Breast epithelium (tissue), 4 donors: ENCODE data around the gene CFD. TPM values are rescaled to one million over a fixed set of nuclear protein-coding genes. Genes with fewer than 3 reads are reported as not detected.

Source experiments
- DNase-seq, 2 donors: peaks; one replicate each; pipeline ENCODE4 v3.0.0-alpha.2; 2019; ENCODE audit warnings: low spot score in 2 of 2
- H3K27ac ChIP-seq, 2 donors: fragments of 200-600 bp; sonication (generic) in 1 of 2; one replicate each; pipeline ENCODE4 v1.5.1; 2016 to 2019; ENCODE audit warnings: mild to moderate bottlenecking in 1 of 2
- H3K27me3 ChIP-seq, 2 donors: fragments of 200-600 bp; sonication (generic) in 1 of 2; one replicate each; pipeline versions ENCODE4 v1.5.1 to v1.6.0; 2017 to 2019; ENCODE audit warnings: control low read depth in 1 of 2, mild to moderate bottlenecking in 1 of 2
- H3K36me3 ChIP-seq: fragments of 200-600 bp; one replicate; pipeline ENCODE4 v1.5.1; 2019
- H3K4me1 ChIP-seq, 2 donors: fragments of 200-600 bp; sonication (generic); one replicate each; pipeline ENCODE4 v1.5.1; 2016 to 2019; ENCODE audit warnings: control low read depth in 1 of 2
- H3K4me3 ChIP-seq, 3 donors: fragments of 200-600 bp; sonication (generic); 1 replicate in 2 of 3; 2 replicates in 1 of 3; pipeline ENCODE4 v1.5.1; 2016 to 2019; ENCODE audit warnings: mild to moderate bottlenecking in 3 of 3, moderate library complexity in 2 of 3
- H3K9me3 ChIP-seq, 2 donors: fragments of 200-600 bp; sonication (generic) in 1 of 2; one replicate each; pipeline ENCODE4 v1.5.1; 2016 to 2019; ENCODE audit warnings: control low read depth in 1 of 2
- POLR2A ChIP-seq: fragments of 450-650 bp; IDR thresholded peaks from one replicate; pipeline ENCODE4 v1.6.1; 2016; ENCODE audit warnings: antibody characterized with exemption, mild to moderate bottlenecking, moderate library complexity
- POLR2AphosphoS5 ChIP-seq, 3 donors: sonication (generic); formaldehyde crosslinking; IDR thresholded peaks; one replicate each; pipeline ENCODE4 v1.6.1; 2017; ENCODE audit warnings: antibody characterized with exemption in 3 of 3
- intact Hi-C: fragments of 100-400 bp; cut with DNase I; formaldehyde crosslinking; loops from one replicate; pipeline ENCODE4 v1.15.1; 2023; ENCODE audit warnings: low total_unique reads
- total RNA-seq, 3 donors: library from RNA; depleted of rRNA; stranded (reverse); fragments of >200 nt; gene quantifications; one replicate each; pipeline ENCODE4 v1.1.0, GENCODE V29; 2016
- TF ChIP-seq, protein P1 (sequence below), 3 donors: fragments of 450-650 bp; IDR thresholded peaks; one replicate each; pipeline ENCODE4 v1.5.1; 2016 to 2017; ENCODE audit warnings: antibody characterized with exemption in 3 of 3, mild to moderate bottlenecking in 3 of 3, moderate library complexity in 3 of 3

CFD gene
- total RNA-seq, 3 donors from 2014 or later = 345 to 6,770 (median 797) TPM

DNA sequence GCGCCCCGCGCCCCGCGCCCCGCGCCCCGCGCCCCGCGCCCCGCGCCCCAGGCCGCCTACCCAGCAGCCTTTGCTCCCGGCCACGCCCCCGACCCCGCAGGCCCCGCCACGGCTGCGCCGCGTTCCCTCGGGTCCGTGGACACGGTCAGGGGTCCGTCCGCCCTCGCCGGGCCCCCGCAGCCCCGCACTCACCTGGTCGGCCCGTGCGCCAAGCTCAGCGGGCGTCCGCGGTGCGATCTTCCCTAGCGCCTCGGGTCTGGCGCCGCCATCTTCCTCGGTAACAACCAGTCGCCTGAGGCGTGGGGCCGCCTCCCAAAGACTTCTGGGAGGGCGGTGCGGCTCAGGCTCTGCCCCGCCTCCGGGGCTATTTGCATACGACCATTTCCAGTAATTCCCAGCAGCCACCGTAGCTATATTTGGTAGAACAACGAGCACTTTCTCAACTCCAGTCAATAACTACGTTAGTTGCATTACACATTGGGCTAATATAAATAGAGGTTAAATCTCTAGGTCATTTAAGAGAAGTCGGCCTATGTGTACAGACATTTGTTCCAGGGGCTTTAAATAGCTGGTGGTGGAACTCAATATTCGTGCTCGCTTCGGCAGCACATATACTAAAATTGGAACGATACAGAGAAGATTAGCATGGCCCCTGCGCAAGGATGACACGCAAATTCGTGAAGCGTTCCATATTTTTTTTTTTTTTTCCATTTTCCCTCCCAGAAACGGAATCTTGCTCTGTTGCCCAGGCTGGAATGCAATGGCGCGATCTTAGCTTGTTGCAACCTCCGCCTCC is 33.6 kb downstream of the CFD start, which contains the start of the genes MED16 and RNU6-9:
Gene MED16, minus strand, starts transcription at position 294 of the 796 bp plus-strand sequence. CDS start 2,056 bp downstream, outside the sequence.
Gene RNU6-9, plus strand, starts transcription at position 591 of the 796 bp plus-strand sequence.
- Histone ChIP-seq H3K27me3 (no peaks in the 10 kb centered on the region), H3K36me3 (no peaks in the 10 kb centered on the region), H3K4me1 (no peaks in the 10 kb centered on the region), H3K27ac (peak within 1 kb of the TSS; percentile 96), H3K9me3 (no peaks in the 10 kb centered on the region), H3K4me3 (peak within 1 kb of the TSS; percentile 74 to 93 (median 89))
- TF ChIP-seq POLR2A (peak; percentile 30), POLR2AphosphoS5 (IDR thresholded peaks at IDR 0.05) (peak in 1 of 3 donors; percentile 82)
- TF ChIP-seq, protein P1, sequence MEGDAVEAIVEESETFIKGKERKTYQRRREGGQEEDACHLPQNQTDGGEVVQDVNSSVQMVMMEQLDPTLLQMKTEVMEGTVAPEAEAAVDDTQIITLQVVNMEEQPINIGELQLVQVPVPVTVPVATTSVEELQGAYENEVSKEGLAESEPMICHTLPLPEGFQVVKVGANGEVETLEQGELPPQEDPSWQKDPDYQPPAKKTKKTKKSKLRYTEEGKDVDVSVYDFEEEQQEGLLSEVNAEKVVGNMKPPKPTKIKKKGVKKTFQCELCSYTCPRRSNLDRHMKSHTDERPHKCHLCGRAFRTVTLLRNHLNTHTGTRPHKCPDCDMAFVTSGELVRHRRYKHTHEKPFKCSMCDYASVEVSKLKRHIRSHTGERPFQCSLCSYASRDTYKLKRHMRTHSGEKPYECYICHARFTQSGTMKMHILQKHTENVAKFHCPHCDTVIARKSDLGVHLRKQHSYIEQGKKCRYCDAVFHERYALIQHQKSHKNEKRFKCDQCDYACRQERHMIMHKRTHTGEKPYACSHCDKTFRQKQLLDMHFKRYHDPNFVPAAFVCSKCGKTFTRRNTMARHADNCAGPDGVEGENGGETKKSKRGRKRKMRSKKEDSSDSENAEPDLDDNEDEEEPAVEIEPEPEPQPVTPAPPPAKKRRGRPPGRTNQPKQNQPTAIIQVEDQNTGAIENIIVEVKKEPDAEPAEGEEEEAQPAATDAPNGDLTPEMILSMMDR (IDR thresholded peaks at IDR 0.05) = peak in 1 of 3 donors; percentile 9
- DNase-seq = peak; percentile 95
- intact Hi-C loops = loop anchor here (5.0 to 10.0 kb wide), 2 partner anchors 322 to 749 kb away; no protein-coding TSS in a partner anchor

DNA sequence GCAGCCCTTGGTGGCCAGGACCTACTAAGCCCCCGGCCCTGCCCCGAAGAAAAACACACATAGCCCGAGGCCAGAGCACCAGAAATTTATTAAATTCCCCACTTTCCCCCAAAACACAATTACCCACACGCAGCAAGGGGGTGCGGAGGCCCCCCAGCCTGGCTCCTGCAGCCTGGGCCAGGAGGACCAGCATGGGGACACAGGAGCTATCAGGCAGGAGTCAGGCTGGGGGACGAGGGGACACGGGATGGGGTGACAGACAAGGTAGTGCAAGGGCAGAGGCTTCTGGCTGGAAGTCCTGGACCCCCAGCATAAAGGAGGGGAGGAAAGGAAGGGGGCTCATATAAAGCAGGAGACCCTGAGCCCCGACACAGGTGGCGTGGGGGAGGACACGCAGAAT is 37.0 kb downstream of the CFD start:
- intact Hi-C loops = loop anchor here (5.0 to 10.0 kb wide), 2 partner anchors 296 to 318 kb away; no protein-coding TSS in a partner anchor
- Histone ChIP-seq H3K36me3 (no peaks in the 10 kb centered on the region), H3K27ac (no peak overlapping the region), H3K9me3 (no peaks in the 10 kb centered on the region), H3K4me1 (no peaks in the 10 kb centered on the region), H3K4me3 (no peak overlapping the region), H3K27me3 (no peaks in the 10 kb centered on the region)
- TF ChIP-seq POLR2A = no peak
- TF ChIP-seq, protein P1 (IDR thresholded peaks at IDR 0.05) = no peak
- TF ChIP-seq POLR2AphosphoS5 (IDR thresholded peaks at IDR 0.05) = no peak
- DNase-seq = no peak

GRCh38 chr19:896999-897398 is 37.5 kb downstream of the CFD start:
- intact Hi-C loops = loop anchor here (5.0 to 10.0 kb wide), 2 partner anchors 295 to 318 kb away; no protein-coding TSS in a partner anchor
- no peaks in the 10 kb centered on the region for H3K4me1 ChIP-seq
- no peaks in the 10 kb centered on the region for H3K36me3 ChIP-seq
- no peak overlapping the region for H3K4me3 ChIP-seq
- H3K27me3 ChIP-seq = no peaks in the 10 kb centered on the region
- TF ChIP-seq POLR2AphosphoS5 (IDR thresholded peaks at IDR 0.05) (no peak), POLR2A (no peak)
- TF ChIP-seq, protein P1 (IDR thresholded peaks at IDR 0.05) = no peak
- H3K27ac ChIP-seq = no peak overlapping the region
- DNase-seq = no peak
- H3K9me3 ChIP-seq = no peaks in the 10 kb centered on the region

DNA sequence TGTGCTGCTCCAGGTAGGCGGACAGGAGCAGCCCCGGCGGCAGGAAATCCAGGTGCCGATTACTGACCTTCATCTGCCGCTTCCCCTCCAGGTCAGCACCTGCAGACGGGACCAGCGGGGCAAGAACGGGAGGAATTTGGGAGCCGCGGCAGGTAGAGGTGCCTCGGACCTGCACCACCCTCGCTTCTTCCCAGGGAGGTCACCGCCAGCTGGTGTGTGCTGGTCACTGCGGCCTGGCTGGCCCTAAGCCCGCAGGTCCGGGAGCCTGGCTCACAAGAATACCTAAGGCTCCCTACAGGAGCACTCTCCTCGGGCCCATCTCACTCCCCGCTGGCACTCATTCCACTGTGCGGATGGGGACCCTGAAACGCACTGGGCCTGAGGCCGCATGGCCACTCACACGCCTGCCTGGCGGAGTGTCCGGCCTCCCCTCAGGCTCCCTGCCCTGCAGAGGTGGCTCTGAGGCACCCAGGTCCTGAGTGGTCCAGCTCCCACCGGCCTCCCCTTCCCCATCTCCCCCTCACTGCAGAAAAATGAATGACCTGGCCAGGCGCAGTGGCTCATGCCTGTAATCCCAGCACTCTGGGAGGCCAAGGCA is 38.1 kb downstream of the CFD start:
- intact Hi-C loops = loop anchor here (5.0 to 10.0 kb wide), 2 partner anchors 295 to 317 kb away; no protein-coding TSS in a partner anchor
- DNase-seq = no peak
- no peaks in the 10 kb centered on the region for H3K9me3 ChIP-seq

More for the DNA sequence above, 38.1 kb downstream of the CFD start:
- Histone ChIP-seq H3K27ac (no peak overlapping the region), H3K4me1 (no peaks in the 10 kb centered on the region), H3K4me3 (no peak overlapping the region), H3K27me3 (no peaks in the 10 kb centered on the region), H3K36me3 (no peaks in the 10 kb centered on the region)
- TF ChIP-seq POLR2A = no peak
- TF ChIP-seq, protein P1 (IDR thresholded peaks at IDR 0.05) = no peak
- TF ChIP-seq POLR2AphosphoS5 (IDR thresholded peaks at IDR 0.05) = no peak
